GM21360 (cell line): ENCODE results near the gene EMX2.
"Not testable (repeated sequence)": the region's sequence is repeated elsewhere in the genome, so short reads cannot be mapped to it uniquely, and the experiment has no call there.

ENCODE experiments used
- ATAC-seq: cut with Tn5 transposase; IDR thresholded peaks from one replicate; pipeline ENCODE4 v1.9.1; 2021; ENCODE audit warnings: mild to moderate bottlenecking, moderate library complexity; ENCODE audit not compliant: unreplicated experiment

Gene EMX2

GRCh38 chr10:117542706-117543224 is at the start of gene EMX2:
TSS of gene EMX2 (plus strand) at chr10:117542746. CDS start at chr10:117543268, 522 bp downstream.
- ATAC-seq, result no peak

- no peak for ATAC-seq
These were observed 46.5 kb upstream of the EMX2 start for GRCh38 chr10:117496031-117496430.

- no peak for ATAC-seq
These were observed 45.9 kb upstream of the EMX2 start for GRCh38 chr10:117496616-117497028.

GRCh38 chr10:117497736-117498135 is 44.8 kb upstream of the EMX2 start:
- ATAC-seq, result no peak

- ATAC-seq, result no peak
These were observed 43.1 kb upstream of the EMX2 start for GRCh38 chr10:117499248-117500105.

GRCh38 chr10:117500456-117500855 is 42.1 kb upstream of the EMX2 start:
- no peak for ATAC-seq

- no peak for ATAC-seq
These were observed 41.0 kb upstream of the EMX2 start for GRCh38 chr10:117501460-117502035.

GRCh38 chr10:117502421-117503243 is 39.9 kb upstream of the EMX2 start:
- ATAC-seq, result no peak

- ATAC-seq, result no peak
These were observed 39.0 kb upstream of the EMX2 start for GRCh38 chr10:117503244-117504205.

GRCh38 chr10:117504562-117504961 is 38.0 kb upstream of the EMX2 start:
- ATAC-seq, result no peak

GRCh38 chr10:117507081-117507480 is 35.5 kb upstream of the EMX2 start:
- not testable (repeated sequence) for ATAC-seq

GRCh38 chr10:117509573-117509972 is 33.0 kb upstream of the EMX2 start:
- no peak for ATAC-seq

- ATAC-seq, result no peak
These were observed 30.8 kb upstream of the EMX2 start for GRCh38 chr10:117511601-117512390.

GRCh38 chr10:117514971-117515370 is 27.6 kb upstream of the EMX2 start:
- ATAC-seq, result no peak

- no peak for ATAC-seq
These were observed 25.9 kb upstream of the EMX2 start for GRCh38 chr10:117516681-117517080.

- no peak for ATAC-seq
These were observed 24.3 kb upstream of the EMX2 start for GRCh38 chr10:117518246-117518645.

- no peak for ATAC-seq
These were observed 23.3 kb upstream of the EMX2 start for GRCh38 chr10:117519286-117519685.

GRCh38 chr10:117519879-117520278 is 22.7 kb upstream of the EMX2 start:
- ATAC-seq, result no peak

- no peak for ATAC-seq
These were observed 11.8 kb upstream of the EMX2 start for GRCh38 chr10:117530791-117531190.
